ENCODE results near the gene FCAMR.

DNA sequence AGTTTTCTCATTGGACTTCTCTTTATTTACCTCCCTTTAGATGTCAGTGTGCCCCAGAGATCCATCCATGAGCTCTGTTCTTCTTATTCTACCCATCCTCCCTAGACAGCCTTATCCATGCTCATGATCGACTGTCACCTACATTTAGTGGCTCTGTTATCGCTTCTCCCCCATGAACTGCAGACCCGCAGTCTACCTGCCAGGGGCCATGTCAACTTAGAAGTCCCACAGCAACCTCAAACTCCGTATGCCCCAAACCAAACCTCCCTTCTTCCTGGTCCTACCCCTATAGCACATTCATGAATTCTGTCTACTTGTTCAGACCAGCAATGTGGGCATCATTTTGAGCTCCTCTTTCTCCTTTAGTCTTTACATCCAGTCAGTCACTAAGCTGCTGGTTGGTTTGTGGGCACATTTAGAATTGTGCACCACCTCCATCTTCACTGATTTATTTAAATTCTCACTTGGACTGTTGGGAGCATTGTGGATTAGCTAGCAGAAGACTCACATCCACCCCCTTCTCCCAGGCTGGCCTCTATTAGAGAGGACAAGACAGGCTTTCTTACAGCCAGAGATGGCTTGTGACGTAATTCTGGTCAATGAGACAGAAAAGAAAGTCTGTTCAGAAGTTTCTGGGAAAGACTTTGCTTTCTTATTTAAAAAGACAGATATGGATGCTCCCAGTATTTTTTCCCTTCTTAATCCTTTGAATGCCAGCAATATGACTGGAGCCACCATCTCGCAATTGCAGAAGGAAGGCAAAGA, 43.2 kb upstream of the FCAMR start:
- TF ChIP-seq YY1 (IDR thresholded peaks at IDR 0.05; ENCODE audit: insufficient read depth, insufficient read length) = no peak
- TF ChIP-seq ZNF274 (IDR thresholded peaks at IDR 0.05; ENCODE audit: low read depth, low read length) = no peak
- no peak for TF ChIP-seq SUZ12 (IDR thresholded peaks at IDR 0.05; ENCODE audit: extremely low read depth, insufficient read depth, insufficient read length)

Data from NT2/D1 (cell line).